ENCODE data around the gene MCOLN3.
A peak's percentile ranks its signal among the peaks of the same experiment; 100 is the strongest.
"Not testable (repeated sequence)": the region's sequence is repeated elsewhere in the genome, so short reads cannot be mapped to it uniquely, and the experiment has no call there.

Gene MCOLN3

DNA sequence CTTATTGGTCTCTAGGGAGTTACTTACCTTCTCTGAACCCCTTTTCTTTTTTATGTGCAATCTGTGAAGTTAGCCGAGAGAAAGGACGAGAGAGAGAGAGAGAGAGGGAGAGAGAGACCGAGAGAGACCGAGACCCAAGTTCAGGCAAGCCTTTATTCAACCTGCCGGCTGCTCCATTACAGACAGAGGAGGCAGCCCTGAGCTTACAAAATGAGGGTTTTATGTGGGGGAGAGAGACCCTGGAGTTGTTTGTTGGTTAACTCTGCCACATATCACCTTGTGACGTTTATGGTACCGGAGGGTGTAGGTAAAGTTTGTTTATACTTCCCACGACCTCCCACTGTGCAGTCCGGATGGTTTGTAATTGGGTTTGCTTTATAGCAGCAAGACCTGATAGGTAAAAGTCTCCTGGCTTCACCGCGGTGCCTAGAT, 1.5 kb upstream of the MCOLN3 start:
- DNase-seq (ENCODE audit: low read depth, low spot score), result no peak

GRCh38 chr1:85047472-85048295, 616 bp downstream of the MCOLN3 start:
- DNase-seq (ENCODE audit: low read depth, low spot score), result peak; percentile 11

- no peak for DNase-seq (ENCODE audit: low read depth, low spot score)
Measured at GRCh38 chr1:85047144-85047471, 1.2 kb downstream of the MCOLN3 start.

GRCh38 chr1:85042413-85042812, 5.9 kb downstream of the MCOLN3 start:
- no peak for DNase-seq (ENCODE audit: low read depth, low spot score)

DNA sequence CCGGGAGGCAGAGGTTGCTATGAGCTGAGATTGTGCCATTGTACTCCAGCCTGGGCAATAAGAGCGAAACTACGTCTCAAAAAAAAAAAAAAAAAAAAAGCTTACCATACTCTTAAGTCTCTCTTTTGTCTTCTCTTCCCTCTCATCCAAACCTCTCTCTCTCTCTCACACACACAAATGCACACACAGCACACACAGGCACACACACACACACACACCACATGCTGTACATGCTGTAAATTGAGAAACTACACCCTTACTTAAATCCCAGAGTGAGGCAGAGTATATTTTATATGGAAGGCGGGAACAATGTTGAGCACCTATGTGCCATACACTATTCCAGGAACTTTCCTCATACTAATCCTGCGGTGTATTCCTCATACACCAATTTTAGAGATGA, 6.5 kb downstream of the MCOLN3 start:
- DNase-seq (ENCODE audit: low read depth, low spot score), result no peak

- DNase-seq (ENCODE audit: low read depth, low spot score), result no peak
Measured at GRCh38 chr1:85033221-85033620, 15.1 kb downstream of the MCOLN3 start.

GRCh38 chr1:85030536-85030935, 17.8 kb downstream of the MCOLN3 start:
- no peak for DNase-seq (ENCODE audit: low read depth, low spot score)

DNA sequence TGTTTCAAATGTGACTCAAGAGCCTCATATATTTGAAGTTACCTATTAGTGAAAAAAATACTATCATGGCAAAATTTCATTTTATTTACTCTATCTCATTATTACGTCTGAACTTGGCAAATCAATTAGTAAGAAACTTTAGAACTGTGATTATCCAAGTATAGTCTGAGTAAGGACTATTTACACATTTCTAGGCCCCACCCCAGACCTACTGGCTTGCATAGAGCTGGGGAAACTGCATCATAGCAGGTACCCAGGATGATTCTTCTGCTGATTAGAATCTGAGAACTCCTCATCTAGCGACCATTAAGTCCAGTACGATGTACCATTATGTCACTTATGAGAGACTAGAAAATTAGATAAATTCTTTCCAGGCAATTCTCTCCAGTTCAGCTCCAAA, 20.1 kb downstream of the MCOLN3 start:
- no peak for DNase-seq (ENCODE audit: low read depth, low spot score)

GRCh38 chr1:85027242-85027983, 20.9 kb downstream of the MCOLN3 start:
- no peak for DNase-seq (ENCODE audit: low read depth, low spot score)

GRCh38 chr1:85025940-85026339, 22.4 kb downstream of the MCOLN3 start:
- DNase-seq (ENCODE audit: low read depth, low spot score), result no peak

- no peak for DNase-seq (ENCODE audit: low read depth, low spot score)
Measured at GRCh38 chr1:85024736-85025135, 23.6 kb downstream of the MCOLN3 start.

DNA sequence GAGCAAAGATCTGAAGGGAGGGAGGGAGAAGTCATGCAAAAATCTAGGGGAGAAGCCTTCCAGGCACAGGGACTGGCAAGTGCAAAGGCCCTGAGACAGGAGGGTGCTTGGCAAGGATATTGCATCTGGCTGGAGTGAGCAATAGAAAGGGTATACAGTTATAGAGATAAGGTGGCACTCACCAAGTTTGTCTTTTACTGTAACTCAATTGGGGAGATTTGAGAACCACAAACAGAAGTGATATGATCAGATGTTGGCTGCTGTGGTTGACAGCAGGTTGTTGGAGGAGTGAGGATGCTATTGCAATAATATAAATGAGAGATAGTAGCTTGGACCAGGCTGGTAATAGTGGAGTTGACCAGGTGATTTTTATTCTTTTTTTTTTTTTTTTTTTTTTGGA, 25.6 kb downstream of the MCOLN3 start:
- DNase-seq (ENCODE audit: low read depth, low spot score), result no peak

DNA sequence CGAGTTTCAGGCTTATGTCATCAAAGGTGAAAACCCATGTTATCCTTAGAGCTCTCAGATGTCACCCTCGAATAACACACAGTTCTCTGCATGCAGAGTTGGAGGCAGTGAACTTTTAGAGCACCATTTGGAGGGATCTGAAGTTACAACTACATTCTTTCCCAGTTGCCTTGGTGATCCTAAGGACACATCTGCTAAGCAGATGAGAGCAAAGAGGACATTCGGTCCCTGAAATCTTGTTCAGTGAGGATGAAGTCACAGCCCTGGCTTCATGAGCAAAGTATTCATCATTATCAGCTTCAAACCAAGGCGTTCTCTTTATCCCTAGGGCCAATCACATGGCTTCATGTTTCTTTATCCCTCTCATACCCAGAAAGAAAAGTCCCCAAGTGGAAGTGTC, 28.3 kb downstream of the MCOLN3 start:
- no peak for DNase-seq (ENCODE audit: low read depth, low spot score)

DNA sequence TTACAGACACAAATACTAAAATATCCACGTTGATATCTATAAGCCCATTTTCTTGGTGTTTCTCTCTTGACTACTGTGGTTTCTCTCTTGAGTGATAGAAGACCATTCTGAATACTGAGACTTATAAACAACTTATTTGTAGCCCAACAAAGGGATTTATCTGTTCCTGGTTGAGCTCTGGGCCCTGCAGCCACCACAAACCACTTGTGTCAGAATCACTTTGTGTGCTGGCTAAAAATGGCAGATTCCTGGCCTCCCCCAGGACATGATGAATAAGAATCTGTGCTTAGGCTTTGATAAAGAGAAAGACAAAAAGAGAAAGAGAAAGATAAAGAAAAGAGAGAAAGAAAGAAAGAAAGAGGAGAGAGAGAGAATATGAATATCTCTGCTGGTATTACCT, 32.5 kb downstream of the MCOLN3 start:
- no peak for DNase-seq (ENCODE audit: low read depth, low spot score)

GRCh38 chr1:85005641-85006040, 42.7 kb downstream of the MCOLN3 start:
- not testable (repeated sequence) for DNase-seq (ENCODE audit: low read depth, low spot score)

DNA sequence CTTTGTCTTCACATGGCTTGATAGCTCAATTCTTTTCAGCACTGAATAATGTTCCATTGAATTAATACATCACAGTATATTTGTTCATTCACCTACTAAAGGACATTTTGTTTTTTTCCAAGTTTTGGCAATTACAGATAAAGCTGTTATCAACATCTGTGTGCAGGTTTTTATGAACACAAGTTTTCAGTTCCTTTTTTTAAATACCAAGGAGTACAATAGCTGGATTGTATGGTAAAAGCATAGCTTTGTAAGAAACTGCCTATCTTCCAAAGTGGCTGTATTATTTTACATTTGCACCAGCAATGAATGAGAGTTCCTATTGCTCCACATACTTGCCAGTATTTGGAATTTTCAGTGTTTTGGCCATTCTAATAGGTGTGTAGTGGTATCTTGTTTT, 46.6 kb downstream of the MCOLN3 start:
- no peak for DNase-seq (ENCODE audit: low read depth, low spot score)

DNA sequence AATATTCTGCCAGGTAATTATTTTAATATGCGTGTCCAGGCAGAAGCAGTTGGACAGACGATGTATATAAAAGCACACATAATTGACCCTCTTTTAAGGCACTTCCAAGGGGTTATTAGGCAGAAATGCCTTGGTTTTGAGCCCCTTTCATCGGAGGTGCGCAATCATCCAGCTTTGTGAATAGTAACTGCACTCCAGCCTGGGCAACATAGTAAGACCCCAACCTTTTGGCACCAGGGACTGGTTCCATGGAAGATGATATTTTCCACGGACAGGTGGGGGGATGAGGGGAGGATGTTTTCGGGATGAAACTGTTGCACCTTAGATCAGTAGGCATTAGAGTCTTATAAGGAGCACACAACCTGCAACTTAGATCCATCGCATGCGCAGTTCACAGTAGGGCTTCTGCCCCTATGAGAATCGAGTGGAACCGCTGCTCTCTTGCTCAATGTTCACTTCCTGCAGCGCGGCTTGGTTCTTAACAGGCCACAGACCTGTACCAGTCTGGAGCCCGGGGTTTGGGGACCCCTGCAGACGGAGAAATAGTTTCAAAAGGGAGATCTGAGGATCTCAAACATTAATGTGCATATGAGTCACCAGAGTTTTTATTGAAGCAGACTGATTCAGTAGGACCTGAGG, 49.5 kb downstream of the MCOLN3 start:
- peak; percentile 40 for DNase-seq (ENCODE audit: low read depth, low spot score)

GRCh38 chr1:84997667-84998600, 50.4 kb downstream of the MCOLN3 start:
- peak; percentile 45 for DNase-seq (ENCODE audit: low read depth, low spot score)

- DNase-seq (ENCODE audit: low read depth, low spot score), result peak; percentile 47
Measured at GRCh38 chr1:84996846-84997666, 51.2 kb downstream of the MCOLN3 start, which contains the start of gene MCOLN2. Gene MCOLN2 (minus strand): TSS chr1:84997113. CDS start chr1:84996872, 241 bp downstream.

DNA sequence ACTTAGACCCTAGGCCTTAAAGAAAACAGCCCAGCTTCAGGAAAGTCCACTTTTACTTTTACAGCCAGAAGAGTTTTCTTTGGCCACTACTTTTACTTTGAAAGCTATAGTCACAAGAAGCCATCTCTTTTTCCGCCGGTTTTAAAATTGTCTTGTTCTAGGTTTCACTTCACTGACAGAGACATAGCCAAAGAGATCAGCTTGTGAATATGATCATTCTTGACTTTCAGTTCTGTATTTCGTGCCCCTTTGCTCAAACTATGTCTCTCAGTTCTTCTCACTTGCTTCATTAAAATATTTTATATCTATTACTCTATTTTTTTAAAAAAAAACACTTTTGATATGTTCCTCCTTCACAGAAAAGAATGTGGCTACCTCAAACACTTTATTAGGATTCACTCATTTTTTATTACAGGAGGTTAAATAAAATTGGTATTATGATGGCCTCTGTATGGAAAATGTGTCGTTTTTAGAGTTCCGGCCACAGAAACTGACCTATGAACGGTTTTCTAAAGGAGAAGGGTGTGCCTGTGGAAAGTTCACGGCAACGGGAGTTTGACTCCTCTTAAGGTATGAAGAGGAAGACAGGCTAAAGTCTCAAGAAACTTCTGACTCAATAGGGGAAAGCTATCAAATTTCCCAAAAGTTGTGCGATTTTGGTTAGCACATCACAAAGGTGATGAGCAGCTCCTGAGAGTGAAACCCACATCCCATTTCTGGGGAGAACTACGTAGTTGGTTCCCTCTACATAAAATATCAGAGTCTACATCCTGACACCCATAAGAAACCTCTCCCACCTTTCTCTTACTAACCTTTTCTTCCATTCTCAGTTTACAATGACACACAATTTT, 52.6 kb downstream of the MCOLN3 start:
- no peak for DNase-seq (ENCODE audit: low read depth, low spot score)

All from astrocyte of the hippocampus (primary cell).